Stimulated activated CD4-positive, alpha-beta T cell treated with anti-CD3 and anti-CD28 coated beads, Interleukin-12 subunit alpha, Interleukin-12 subunit beta, amount 100 ng/mL, for 24 hours (primary cell): ENCODE data around the gene FAT1.

ENCODE experiments used
- DNase-seq, 2 experiments: peaks; one replicate each; pipeline ENCODE4 v3.0.0-alpha.2; 2020; ENCODE audit warnings: low read depth in 2 of 2

The FAT1 gene

GRCh38 chr4:186755550-186756519, 32.2 kb upstream of the FAT1 start:
- no peak for DNase-seq

GRCh38 chr4:186754976-186755375, 31.3 kb upstream of the FAT1 start:
- no peak for DNase-seq

- DNase-seq = no peak
Measured at GRCh38 chr4:186752325-186752724, 28.7 kb upstream of the FAT1 start.

GRCh38 chr4:186749611-186750281, 26.1 kb upstream of the FAT1 start:
- DNase-seq = no peak

GRCh38 chr4:186746581-186746980, 22.9 kb upstream of the FAT1 start:
- DNase-seq = no peak

- no peak for DNase-seq
Measured at GRCh38 chr4:186743261-186743660, 19.6 kb upstream of the FAT1 start.

- DNase-seq = no peak
Measured at GRCh38 chr4:186740822-186741221, 17.2 kb upstream of the FAT1 start.

- no peak for DNase-seq
Measured at GRCh38 chr4:186739802-186740434, 16.3 kb upstream of the FAT1 start.

- DNase-seq = no peak
Measured at GRCh38 chr4:186739317-186739716, 15.7 kb upstream of the FAT1 start.

GRCh38 chr4:186738421-186738820, 14.8 kb upstream of the FAT1 start:
- DNase-seq = no peak

- DNase-seq = no peak
Measured at GRCh38 chr4:186737427-186737826, 13.8 kb upstream of the FAT1 start.

GRCh38 chr4:186736466-186736865, 12.8 kb upstream of the FAT1 start:
- DNase-seq = no peak

GRCh38 chr4:186734251-186734650, 10.6 kb upstream of the FAT1 start:
- no peak for DNase-seq

GRCh38 chr4:186733778-186734177, 10.1 kb upstream of the FAT1 start:
- no peak for DNase-seq

- DNase-seq = no peak
Measured at GRCh38 chr4:186730621-186731020, 7.0 kb upstream of the FAT1 start.

- DNase-seq = no peak
Measured at GRCh38 chr4:186729856-186730255, 6.2 kb upstream of the FAT1 start.

GRCh38 chr4:186728631-186729271, 5.1 kb upstream of the FAT1 start:
- no peak for DNase-seq

- no peak for DNase-seq
Measured at GRCh38 chr4:186727977-186728519, 4.4 kb upstream of the FAT1 start.

- DNase-seq = no peak
Measured at GRCh38 chr4:186727169-186727976, 3.7 kb upstream of the FAT1 start.

- no peak for DNase-seq
Measured at GRCh38 chr4:186726426-186727168, 2.9 kb upstream of the FAT1 start.
